Effector CD4-positive, alpha-beta T cell (primary cell): ENCODE measurements around the gene CSRNP3. TPM values are rescaled to one million over a fixed set of nuclear protein-coding genes. Genes with fewer than 3 reads are reported as not detected.

Experiments used
- DNase-seq: peaks from one replicate; pipeline ENCODE4 v3.0.0-alpha.2; 2020
- total RNA-seq: gene quantifications from one replicate; lab custom pipeline; 2026; lab: John Stamatoyannopoulos, UW

CSRNP3 gene
- not detected for total RNA-seq

DNA sequence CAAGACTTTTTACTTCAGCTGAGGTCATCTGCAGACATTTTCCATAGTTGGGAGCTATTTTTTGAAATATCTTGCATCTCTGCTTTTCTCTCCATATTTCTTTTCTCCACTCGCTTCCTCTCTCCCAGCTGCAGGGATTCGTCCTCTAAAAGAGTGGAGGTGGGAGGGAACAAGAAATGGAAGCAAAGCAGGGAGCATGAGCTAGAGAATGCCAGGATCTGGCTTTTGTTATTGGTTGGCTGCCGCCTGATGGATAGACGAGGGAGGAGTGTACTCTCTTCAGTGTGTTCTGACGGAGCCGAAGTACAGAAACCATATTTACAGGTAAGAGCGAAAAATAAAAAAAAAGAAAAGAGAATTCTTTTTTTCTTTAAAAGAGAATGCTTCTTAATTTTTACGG is at the start of gene CSRNP3:
CSRNP3 (plus strand) TSS at position 282 of the 400 bp plus-strand sequence. CDS start 125,368 bp downstream, outside the sequence.
- no peak for DNase-seq

DNA sequence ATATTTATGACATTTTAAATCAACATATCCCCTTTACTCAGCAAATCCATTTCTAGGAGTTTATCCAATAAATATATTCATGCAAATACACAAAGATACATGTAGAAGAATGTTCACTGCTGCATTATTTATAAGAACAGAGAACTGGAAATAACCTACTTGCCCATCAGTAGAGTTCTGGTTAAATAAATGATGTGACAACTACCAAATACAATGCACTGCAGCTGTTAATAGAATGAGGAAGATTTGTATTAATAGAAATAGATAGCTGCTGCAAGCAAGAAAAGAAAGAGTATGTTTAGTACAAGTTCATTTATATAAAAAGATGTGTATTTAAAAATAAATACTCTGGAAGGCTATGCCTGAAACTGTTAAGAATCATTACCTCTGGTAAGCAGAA is 49.3 kb upstream of the CSRNP3 start:
- DNase-seq = no peak

DNA sequence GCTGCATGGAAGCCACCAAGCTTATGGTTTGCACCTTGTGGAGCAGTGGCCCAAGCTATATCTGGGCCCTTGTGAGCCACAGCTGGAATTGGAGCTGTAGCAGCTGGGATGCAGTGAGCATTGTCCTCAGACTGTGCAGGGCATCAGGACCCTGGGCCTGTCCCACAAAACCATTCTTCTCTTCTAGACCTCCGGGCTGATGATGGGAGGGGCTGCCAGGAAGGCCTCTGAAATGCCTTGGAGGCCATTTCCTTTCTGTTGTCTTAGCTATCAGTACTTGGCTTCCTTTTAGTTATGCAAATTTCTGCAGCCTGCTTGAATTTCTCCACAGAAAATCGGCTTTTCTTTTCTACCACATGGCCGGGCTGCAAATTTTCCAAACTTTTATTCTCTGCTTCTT is 46.4 kb upstream of the CSRNP3 start:
- DNase-seq = no peak

- no peak for DNase-seq
These were observed 43.9 kb upstream of the CSRNP3 start for GRCh38 chr2:165425556-165425955.

GRCh38 chr2:165427686-165428085 is 41.8 kb upstream of the CSRNP3 start:
- DNase-seq = no peak

GRCh38 chr2:165428926-165429325 is 40.6 kb upstream of the CSRNP3 start:
- no peak for DNase-seq

GRCh38 chr2:165431014-165431413 is 38.5 kb upstream of the CSRNP3 start:
- no peak for DNase-seq

DNA sequence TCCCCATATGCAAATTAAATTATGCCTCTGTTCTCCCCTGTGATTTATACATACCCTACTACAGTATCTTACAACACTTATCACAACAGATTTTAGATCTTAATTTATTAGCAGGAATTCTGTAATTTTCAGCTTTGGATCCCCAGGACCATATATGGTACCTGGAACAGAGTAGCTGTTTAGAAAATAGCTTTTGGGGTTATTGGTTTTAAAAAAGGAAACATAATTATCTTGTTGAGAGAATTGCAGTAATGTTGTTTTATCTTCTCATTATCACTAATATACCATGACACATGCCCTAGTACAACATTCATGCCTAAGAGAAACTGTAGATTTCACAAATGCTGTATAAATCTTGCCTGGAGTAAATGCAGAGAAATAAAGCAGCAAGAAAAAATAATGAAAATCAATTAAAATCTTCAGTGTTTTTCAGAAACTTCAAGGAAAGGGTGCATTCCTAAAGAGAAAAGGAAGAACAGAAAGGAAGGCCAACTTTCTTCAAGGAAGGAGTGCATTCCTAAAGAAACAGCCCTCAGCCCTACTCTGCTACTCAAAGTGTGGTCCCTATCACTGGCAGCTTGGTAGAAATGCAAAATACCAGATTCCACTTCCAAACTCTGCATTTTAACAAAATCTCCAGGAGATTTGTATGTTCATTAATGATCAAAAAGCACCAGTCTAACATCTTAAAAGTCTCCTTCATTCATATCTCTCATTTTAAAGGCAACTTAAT is 37.1 kb upstream of the CSRNP3 start:
- DNase-seq = no peak

DNA sequence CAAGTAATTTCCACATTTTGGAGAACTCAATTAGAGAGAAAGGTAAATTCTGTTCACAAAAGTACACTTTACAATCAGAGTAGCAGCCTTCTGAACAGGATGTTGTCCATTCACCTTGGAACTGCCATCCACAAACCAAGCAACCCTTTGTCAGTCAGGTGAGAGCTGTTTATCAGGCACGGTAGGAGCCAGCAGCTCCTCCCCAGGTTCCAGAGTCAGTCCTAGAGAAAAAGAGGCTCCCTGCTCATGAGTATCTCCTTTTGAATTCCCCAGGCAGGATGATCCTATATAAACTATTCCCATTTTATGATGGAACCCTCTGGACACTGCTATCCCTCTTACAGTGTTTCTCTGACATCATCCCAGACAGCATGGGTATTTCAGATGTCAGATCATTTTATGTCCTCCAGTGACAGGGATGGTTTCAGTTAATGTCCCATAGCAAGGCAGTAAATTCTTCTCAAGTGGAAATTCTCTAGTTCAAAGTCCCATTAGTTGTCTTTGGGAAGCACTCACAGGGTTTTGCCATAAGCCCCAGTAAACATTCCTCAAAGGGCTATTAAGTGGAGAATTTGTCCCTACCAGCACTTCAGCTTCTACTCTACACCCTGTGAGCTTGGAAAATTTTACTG is 34.5 kb upstream of the CSRNP3 start:
- no peak for DNase-seq

DNA sequence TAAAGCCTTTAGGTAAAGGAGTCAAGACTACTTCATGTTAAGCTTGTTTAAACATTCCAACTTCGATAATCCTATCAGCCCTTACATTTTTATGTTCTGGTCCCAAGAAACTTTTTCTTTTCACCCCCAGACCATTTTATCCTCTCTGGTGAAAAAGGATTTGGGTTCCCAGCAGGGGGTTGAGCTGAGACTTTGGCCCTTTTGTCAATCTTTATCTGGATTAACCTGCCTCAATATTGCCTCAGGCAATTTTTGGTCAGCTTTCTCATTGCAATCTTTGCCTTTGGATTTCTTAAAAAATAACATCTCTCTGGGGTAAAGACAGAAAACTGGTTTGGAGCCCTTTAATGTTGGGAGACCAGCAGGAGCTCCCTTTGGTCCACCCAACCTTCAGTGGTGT is 33.9 kb upstream of the CSRNP3 start:
- no peak for DNase-seq

DNA sequence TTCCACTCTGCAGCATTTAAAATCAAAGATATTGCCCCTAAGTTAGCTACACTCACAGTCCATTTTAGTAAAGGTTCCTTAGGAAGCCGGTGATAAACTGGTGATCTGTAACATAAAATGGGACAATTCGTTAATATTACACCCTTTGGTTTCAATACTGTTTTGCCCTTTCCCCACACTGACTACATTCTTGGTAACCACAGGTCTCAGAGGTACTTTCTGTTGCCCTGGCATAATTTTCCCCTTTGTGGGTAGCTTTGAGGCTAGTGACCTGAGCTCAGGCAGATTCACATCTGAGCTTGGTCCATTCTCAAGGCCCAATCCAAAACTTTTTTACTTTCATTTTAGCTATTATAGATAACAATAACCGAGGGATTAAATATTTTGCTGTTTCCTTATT is 32.9 kb upstream of the CSRNP3 start:
- no peak for DNase-seq

- no peak for DNase-seq
These were observed 29.1 kb upstream of the CSRNP3 start for GRCh38 chr2:165440367-165440766.

- no peak for DNase-seq
These were observed 26.0 kb upstream of the CSRNP3 start for GRCh38 chr2:165443511-165443910.

DNA sequence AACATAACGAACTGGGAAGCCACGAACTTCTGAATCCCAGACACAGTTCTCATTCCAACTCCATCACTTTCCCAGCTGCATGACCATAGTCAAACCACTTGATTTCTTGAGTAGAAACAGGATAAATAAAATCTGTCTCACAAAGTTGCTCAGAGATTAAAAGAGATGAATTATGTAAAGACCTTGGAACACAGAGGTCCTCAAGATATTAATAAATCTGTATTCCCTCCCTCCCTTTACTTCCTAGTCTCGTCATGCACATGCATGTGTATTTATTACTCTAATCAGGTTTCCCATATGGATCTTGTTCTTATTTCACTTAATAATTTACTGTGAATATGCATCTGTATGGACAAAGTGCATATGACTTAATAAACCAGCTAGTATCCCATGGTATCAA is 21.1 kb upstream of the CSRNP3 start:
- no peak for DNase-seq

DNA sequence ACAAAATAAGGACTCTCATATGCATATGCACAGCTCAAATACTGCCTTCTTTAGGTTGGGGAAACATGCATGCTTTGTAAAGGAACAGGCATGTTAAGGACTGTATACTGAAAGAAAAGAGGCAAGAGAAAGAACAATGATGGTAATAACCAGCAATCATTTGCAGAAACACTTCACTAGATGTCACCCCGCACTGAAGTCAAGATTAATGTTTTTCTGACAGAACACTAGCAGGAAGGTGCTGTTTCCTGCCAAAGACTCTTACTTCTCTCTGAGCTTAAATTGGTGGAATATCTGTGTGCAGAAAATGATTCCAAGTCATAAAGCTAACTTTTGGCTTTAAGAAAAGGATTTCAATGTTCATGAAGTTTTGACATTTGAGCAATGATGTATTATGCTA is 19.3 kb upstream of the CSRNP3 start:
- no peak for DNase-seq

GRCh38 chr2:165452327-165452726 is 17.2 kb upstream of the CSRNP3 start:
- DNase-seq = no peak

DNA sequence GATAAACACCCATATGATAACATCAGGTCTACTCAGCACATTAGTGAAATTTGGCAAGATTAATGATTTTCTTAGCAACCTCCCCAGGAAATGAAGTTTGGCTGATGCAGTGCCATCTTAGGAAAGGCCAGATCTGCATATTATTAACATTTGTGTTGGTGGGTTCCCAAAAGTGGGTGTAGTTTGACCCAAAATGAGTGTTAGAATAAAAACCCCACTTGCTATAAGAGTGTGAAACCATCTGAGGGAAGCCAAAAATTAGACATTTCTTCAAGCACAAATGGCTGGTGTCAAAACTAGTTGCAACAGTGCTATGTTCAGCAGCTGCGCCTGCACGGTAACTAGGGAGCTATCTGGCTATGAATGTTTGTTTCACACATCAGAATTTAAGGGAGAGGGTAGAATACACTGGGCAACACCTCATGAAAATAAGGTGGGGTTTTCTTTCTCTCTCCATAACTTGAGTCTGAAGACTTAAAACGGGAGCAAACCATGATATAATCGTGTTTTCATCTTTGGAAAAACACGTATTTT is 15.9 kb upstream of the CSRNP3 start:
- DNase-seq = no peak

- DNase-seq = no peak
These were observed 14.6 kb upstream of the CSRNP3 start for GRCh38 chr2:165454905-165455304.

DNA sequence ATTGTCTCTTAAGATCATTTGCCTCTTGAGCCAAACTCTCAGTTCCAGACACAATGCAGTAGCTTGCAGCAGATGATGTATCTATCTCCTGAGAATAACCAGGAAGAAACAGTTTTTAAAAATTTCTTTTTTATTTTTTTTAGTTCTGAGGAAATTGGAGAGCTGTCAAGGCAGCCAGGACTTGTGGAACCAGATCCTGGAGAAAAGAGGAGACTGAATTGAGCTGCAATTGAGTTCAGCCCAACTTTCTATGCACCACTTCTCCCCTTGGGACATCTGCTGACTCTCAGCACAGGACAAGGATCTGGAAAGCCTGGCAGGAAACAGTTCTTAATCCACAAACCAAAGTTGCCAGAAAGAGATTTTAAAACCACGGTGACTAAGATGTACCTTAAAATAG is 13.5 kb upstream of the CSRNP3 start:
- no peak for DNase-seq

GRCh38 chr2:165462443-165462842 is 7.1 kb upstream of the CSRNP3 start:
- DNase-seq = no peak

DNA sequence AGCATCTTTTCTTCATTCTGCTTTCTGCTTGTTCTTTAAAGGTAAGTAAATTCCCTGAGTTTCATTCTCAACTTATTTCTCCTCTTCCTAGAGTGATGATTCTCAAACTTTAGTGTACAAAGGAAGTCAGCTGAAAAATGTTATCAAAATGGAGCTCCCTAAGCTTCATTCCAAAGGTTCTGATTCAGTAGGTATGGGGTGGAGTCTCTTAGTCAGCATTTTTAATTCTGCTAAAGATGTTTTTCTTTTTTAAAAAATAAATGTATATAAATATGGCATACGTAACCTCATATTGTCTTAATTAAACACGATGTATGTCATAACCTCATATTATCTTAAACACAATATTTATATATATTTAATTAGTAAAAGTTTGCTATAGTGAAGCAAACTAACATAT is 3.1 kb upstream of the CSRNP3 start:
- DNase-seq = no peak

GRCh38 chr2:165467921-165468320 is 1.6 kb upstream of the CSRNP3 start:
- no peak for DNase-seq

DNA sequence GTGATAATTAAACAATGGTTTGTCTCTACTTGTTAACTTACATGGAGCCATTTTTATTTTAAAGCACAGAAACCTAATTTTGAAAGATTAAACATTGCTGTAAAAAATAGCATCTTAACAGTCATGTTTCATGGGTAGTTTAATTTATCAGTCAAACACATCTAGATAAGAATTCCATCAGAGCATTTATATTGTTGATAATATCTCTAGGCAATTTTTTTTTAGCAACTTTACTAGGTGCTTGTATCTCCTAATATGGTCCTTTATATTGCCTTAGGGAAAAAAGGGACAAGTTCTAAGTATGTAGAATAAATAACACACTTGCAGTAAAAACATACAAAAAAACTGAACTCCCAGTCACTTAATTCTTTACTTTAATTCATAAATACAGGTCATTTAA is 863 bp downstream of the CSRNP3 start:
- DNase-seq = no peak

- no peak for DNase-seq
These were observed 2.0 kb downstream of the CSRNP3 start for GRCh38 chr2:165471349-165471950.
